Neuronal stem cell (in vitro differentiated cells): ENCODE measurements around the gene RARA.
A peak's percentile ranks its signal among the peaks of the same experiment; 100 is the strongest.

Experiments
- DNase-seq: peaks from one replicate; pipeline ENCODE4 v3.0.0-alpha.2; 2013; ENCODE audit warnings: low spot score
- H2AFZ ChIP-seq: one replicate; pipeline ENCODE4 v1.6.1; 2013; ENCODE audit warnings: mild to moderate bottlenecking, low read length, inconsistent platforms
- H2AK5ac ChIP-seq: 2 replicates; pipeline ENCODE4 v1.6.1; 2013; ENCODE audit warnings: low read depth, mild to moderate bottlenecking, inconsistent platforms, low read length, moderate library complexity, mixed read lengths
- H2BK120ac ChIP-seq: 2 replicates; pipeline ENCODE4 v1.6.1; 2013; ENCODE audit warnings: low read depth, mild to moderate bottlenecking, inconsistent platforms, low read length, moderate library complexity, mixed read lengths
- H2BK12ac ChIP-seq: one replicate; pipeline ENCODE4 v1.6.1; 2013; ENCODE audit warnings: low read length, inconsistent platforms
- H2BK15ac ChIP-seq: 2 replicates; pipeline ENCODE4 v1.6.1; 2013; ENCODE audit warnings: mild to moderate bottlenecking, low read length, inconsistent platforms, mixed read lengths
- H2BK5ac ChIP-seq: one replicate; pipeline ENCODE4 v1.6.1; 2013; ENCODE audit warnings: inconsistent platforms, mild to moderate bottlenecking, low read length, moderate library complexity
- H3K14ac ChIP-seq: one replicate; pipeline ENCODE4 v1.6.1; 2013; ENCODE audit warnings: low read length, inconsistent platforms
- H3K18ac ChIP-seq: 2 replicates; pipeline ENCODE4 v1.6.1; 2013; ENCODE audit warnings: low read length, inconsistent platforms
- H3K23ac ChIP-seq: 2 replicates; pipeline ENCODE4 v1.6.1; 2013; ENCODE audit warnings: low read depth, mild to moderate bottlenecking, mixed read lengths, low read length, inconsistent platforms; ENCODE audit not compliant: poor library complexity
- H3K27ac ChIP-seq: replicated peaks from 3 replicates; pipeline ENCODE4 v1.5.1; 2013; ENCODE audit warnings: low read length, inconsistent platforms
- H3K27me3 ChIP-seq, 3 experiments: 2 replicates each; pipeline ENCODE4 v1.6.1; 2013; ENCODE audit warnings: low read length in 3 of 3, mild to moderate bottlenecking in 2 of 3, inconsistent platforms in 1 of 3, low read depth in 1 of 3, mixed read lengths in 1 of 3, moderate library complexity in 1 of 3; ENCODE audit not compliant: control insufficient read depth in 3 of 3, insufficient read depth in 3 of 3
- H3K36me3 ChIP-seq, 2 donors: replicated peaks in 1 of 2; 2 replicates each; pipeline ENCODE4 v1.6.1; 2013; ENCODE audit warnings: low read length in 2 of 2; ENCODE audit not compliant: control insufficient read depth in 2 of 2, insufficient read depth in 2 of 2
- H3K4ac ChIP-seq: 2 replicates; pipeline ENCODE4 v1.6.1; 2013; ENCODE audit warnings: inconsistent platforms, mild to moderate bottlenecking, low read length, moderate library complexity
- H3K4me1 ChIP-seq, 2 donors: 1 replicate in 1 of 2; 2 replicates in 1 of 2; pipeline ENCODE4 v1.6.1; 2013; ENCODE audit warnings: low read length in 2 of 2, low read depth in 1 of 2; ENCODE audit not compliant: control insufficient read depth in 2 of 2, insufficient read depth in 1 of 2
- H3K4me2 ChIP-seq: one replicate; pipeline ENCODE4 v1.6.1; 2013; ENCODE audit warnings: mild to moderate bottlenecking, low read length, inconsistent platforms; ENCODE audit not compliant: insufficient read depth, poor library complexity, severe bottlenecking
- H3K4me3 ChIP-seq, 2 donors: 2 replicates each; pipeline ENCODE4 v1.5.1; 2013; ENCODE audit warnings: low read length in 2 of 2, mild to moderate bottlenecking in 2 of 2, inconsistent platforms in 1 of 2, moderate library complexity in 1 of 2
- H3K79me1 ChIP-seq: one replicate; pipeline ENCODE4 v1.6.1; 2013; ENCODE audit warnings: low read depth, mild to moderate bottlenecking, inconsistent platforms, low read length, moderate library complexity
- H3K9ac ChIP-seq: one replicate; pipeline ENCODE4 v1.6.1; 2013; ENCODE audit warnings: mild to moderate bottlenecking, low read depth, low read length, inconsistent platforms; ENCODE audit not compliant: poor library complexity
- H3K9me3 ChIP-seq, 2 donors: replicated peaks in 1 of 2; 2 replicates each; pipeline versions ENCODE3 to v1.6.1; 2013; ENCODE audit warnings: low read length in 2 of 2, mild to moderate bottlenecking in 2 of 2, inconsistent platforms in 1 of 2, low read depth in 1 of 2, mixed read lengths in 1 of 2, moderate library complexity in 1 of 2; ENCODE audit not compliant: control insufficient read depth in 2 of 2, insufficient read depth in 1 of 2
- H4K8ac ChIP-seq: one replicate; pipeline ENCODE4 v1.6.1; 2013; ENCODE audit warnings: low read depth, mild to moderate bottlenecking, inconsistent platforms, low read length, moderate library complexity
- H4K91ac ChIP-seq: one replicate; pipeline ENCODE4 v1.6.1; 2013; ENCODE audit warnings: low read length, low read depth, mild to moderate bottlenecking, inconsistent platforms; ENCODE audit not compliant: poor library complexity
- WGBS, 2 donors: extraction: QIAGEN DNeasy Blood & Tissue Kit; methylation state at CpG; one replicate each; pipeline ENCODE4 v1.1.7; 2013; ENCODE audit warnings: missing lambda C conversion rate in 2 of 2, mixed read lengths in 1 of 2; ENCODE audit not compliant: insufficient read length in 2 of 2, insufficient replicate concordance in 1 of 2; ENCODE audit errors: extremely low coverage in 2 of 2; 5-methylcytosine and 5-hydroxymethylcytosine counted together

RARA gene

GRCh38 chr17:40315678-40316570, 6.9 kb downstream of the RARA start:
- Histone ChIP-seq H3K4ac (no peak overlapping the region), H2BK15ac (peak overlapping the region; percentile 98), H3K27me3 (peaks cover 0 to 15% (median 0%) of the 10 kb centered on the region in 3 experiments), H2AFZ (peak overlapping the region; percentile 88), H3K27ac (no peak overlapping the region), H2BK12ac (peak overlapping the region; percentile 96), H4K91ac (peak overlapping the region; percentile 31), H3K9ac (peak overlapping the region; percentile 64), H3K4me1 (peaks cover 21 to 26% of the 10 kb centered on the region in 2 donors), H2BK5ac (no peak overlapping the region), H3K4me2 (peak overlapping the region; percentile 84), H3K23ac (peak overlapping the region; percentile 21), H3K18ac (peak overlapping the region; percentile 96), H3K9me3 (peaks cover 0 to 3% of the 10 kb centered on the region in 2 donors), H4K8ac (peak overlapping the region; percentile 89), H3K14ac (peak overlapping the region; percentile 11), H2BK120ac (peak overlapping the region; percentile 21), H2AK5ac (peak overlapping the region; percentile 98), H3K4me3 (peak overlapping the region; percentile 25 to 47), H3K79me1 (peaks cover 2% of the 10 kb centered on the region), H3K36me3 (no peaks in the 10 kb centered on the region)
- no CpG with 5 or more reads among the region's 9 CpGs for WGBS, 2 donors
- no peak for DNase-seq

- H2AFZ ChIP-seq: peak overlapping the region; percentile 88
- peaks cover 0 to 15% (median 0%) of the 10 kb centered on the region in 3 experiments for H3K27me3 ChIP-seq
- H2AK5ac ChIP-seq: peak overlapping the region; percentile 98
- no peak for DNase-seq
- no CpG with 5 or more reads among the region's 38 CpGs for WGBS, 2 donors
- H2BK5ac ChIP-seq: no peak overlapping the region
- H3K27ac ChIP-seq: no peak overlapping the region
- no peak overlapping the region for H3K4ac ChIP-seq
- peak overlapping the region; percentile 43 to 47 for H3K4me3 ChIP-seq
- peak overlapping the region; percentile 61 for H3K23ac ChIP-seq
- H3K18ac ChIP-seq: peak overlapping the region; percentile 96
- peak overlapping the region; percentile 21 for H2BK120ac ChIP-seq
- peak overlapping the region; percentile 17 for H4K8ac ChIP-seq
- peak overlapping the region; percentile 98 for H2BK15ac ChIP-seq
- H3K14ac ChIP-seq: peak overlapping the region; percentile 11
- peak overlapping the region; percentile 31 for H4K91ac ChIP-seq
- H3K79me1 ChIP-seq: peaks cover 2% of the 10 kb centered on the region
- H3K9me3 ChIP-seq: peaks cover 0 to 3% of the 10 kb centered on the region in 2 donors
- peak overlapping the region; percentile 96 for H2BK12ac ChIP-seq
- H3K4me1 ChIP-seq: peaks cover 23 to 33% of the 10 kb centered on the region in 2 donors
- H3K9ac ChIP-seq: peak overlapping the region; percentile 82
- peak overlapping the region; percentile 84 for H3K4me2 ChIP-seq
- H3K36me3 ChIP-seq: no peaks in the 10 kb centered on the region
Measured at GRCh38 chr17:40316571-40317344, 7.8 kb downstream of the RARA start.

DNA sequence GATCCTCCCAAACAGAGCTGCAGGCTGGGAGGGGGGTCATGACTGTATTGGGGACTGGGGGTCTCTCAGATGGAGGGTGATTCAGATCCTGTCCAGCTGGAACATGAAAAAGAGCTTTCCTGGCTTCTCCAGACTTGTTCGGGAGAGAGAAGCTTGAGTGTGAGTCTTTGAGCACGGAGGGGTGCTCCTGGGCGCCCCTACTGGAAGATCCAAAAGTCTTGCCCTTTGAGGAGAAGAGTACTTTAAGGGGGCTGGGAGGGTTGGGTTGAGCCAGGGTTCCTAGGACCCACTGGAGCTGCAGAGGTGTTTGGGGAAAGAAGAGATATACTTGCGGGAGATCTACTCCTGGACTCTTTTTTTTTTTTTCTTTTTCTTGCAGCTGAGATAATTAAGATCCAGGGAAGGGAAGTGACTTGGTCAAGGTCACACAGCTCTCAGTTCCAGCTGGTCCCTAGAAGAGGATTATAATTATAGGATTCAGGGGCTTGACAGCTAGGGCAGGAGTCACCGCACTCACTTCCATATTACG, 8.4 kb downstream of the RARA start:
- Histone ChIP-seq H2BK120ac (no peak overlapping the region), H3K23ac (peak overlapping the region; percentile 61), H2BK15ac (peak overlapping the region; percentile 98), H2BK12ac (peak overlapping the region; percentile 30), H3K4me1 (peaks cover 27 to 38% of the 10 kb centered on the region in 2 donors), H3K14ac (no peak overlapping the region), H2BK5ac (no peak overlapping the region), H3K79me1 (peaks cover 6% of the 10 kb centered on the region), H4K8ac (no peak overlapping the region), H3K4ac (no peak overlapping the region), H3K4me2 (peak overlapping the region; percentile 84), H3K27ac (no peak overlapping the region), H2AK5ac (peak overlapping the region; percentile 98), H2AFZ (peak overlapping the region; percentile 95), H3K9ac (peak overlapping the region; percentile 82), H3K18ac (peak overlapping the region; percentile 96), H3K36me3 (no peaks in the 10 kb centered on the region), H3K4me3 (peak overlapping the region in 1 of 2 donors; percentile 47), H4K91ac (no peak overlapping the region), H3K9me3 (peaks cover 0 to 3% of the 10 kb centered on the region in 2 donors), H3K27me3 (peaks cover 0 to 15% (median 0%) of the 10 kb centered on the region in 3 experiments)
- no peak for DNase-seq
- no CpG with 5 or more reads among the region's 6 CpGs for WGBS, 2 donors
